HEK293 (cell line): ENCODE measurements around the gene EPAS1.

ENCODE experiments used
- CTCF ChIA-PET: fragments of 350-600 bp; formaldehyde crosslinking; extraction: SDS; loops from one replicate; lab custom pipeline; 2021; ENCODE audit warnings: antibody characterized with exemption; lab: Yijun Ruan, JAX
- POLR2A ChIA-PET: fragments of 300-600 bp; formaldehyde crosslinking; extraction: SDS; loops from one replicate; lab custom pipeline; 2020; ENCODE audit warnings: antibody characterized with exemption, inconsistent platforms; lab: Yijun Ruan, JAX
- H3K27ac ChIP-seq: fragments of 200-500 bp; sonication (Bioruptor generic); 2 replicates; pipeline ENCODE4 v1.5.1; 2014; ENCODE audit warnings: low read depth, low read length, control low read depth, inconsistent platforms; ENCODE audit errors: extremely low read depth
- H3K36me3 ChIP-seq, 2 experiments: fragments of 200-500 bp in 1 of 2; sonication (Bioruptor generic) in 1 of 2; 1 replicate in 1 of 2; 2 replicates in 1 of 2; pipeline ENCODE4 v1.5.1; 2014 to 2017; ENCODE audit warnings: inconsistent platforms in 2 of 2, low read length in 2 of 2; ENCODE audit not compliant: control insufficient read depth in 2 of 2, insufficient read depth in 1 of 2
- H3K4me1 ChIP-seq: fragments of 200-500 bp; sonication (Bioruptor generic); 2 replicates; pipeline ENCODE4 v1.5.1; 2014; ENCODE audit warnings: mild to moderate bottlenecking, low read length, inconsistent platforms; ENCODE audit not compliant: control insufficient read depth, insufficient read depth
- H3K4me3 ChIP-seq: 2 replicates; pipeline ENCODE4 v1.5.1; 2011; ENCODE audit warnings: low read depth, mild to moderate bottlenecking, control low read depth, low read length, moderate library complexity
- H3K9me3 ChIP-seq: fragments of 200-500 bp; sonication (Bioruptor generic); 2 replicates; pipeline ENCODE4 v1.5.1; 2014; ENCODE audit warnings: low read depth, low read length, inconsistent platforms; ENCODE audit not compliant: control insufficient read depth, insufficient read depth
- BCL11A ChIP-seq: fragments of 450-650 bp; formaldehyde crosslinking; IDR thresholded peaks from 2 replicates; pipeline ENCODE4 v1.5.1; 2016; ENCODE audit warnings: low read depth, missing biosample characterization, missing genetic modification characterization
- KLF9 ChIP-seq: fragments of 450-650 bp; formaldehyde crosslinking; IDR thresholded peaks from 2 replicates; pipeline ENCODE4 v1.5.1; 2016; ENCODE audit warnings: missing biosample characterization, missing genetic modification characterization, low read depth
- MEIS1 ChIP-seq: sonication (generic); formaldehyde crosslinking; IDR thresholded peaks from 2 replicates; pipeline ENCODE4 v1.8.1; 2022; ENCODE audit warnings: missing genetic modification reagents, mild to moderate bottlenecking, borderline replicate concordance
- OVOL3 ChIP-seq: fragments of 450-650 bp; formaldehyde crosslinking; IDR thresholded peaks from 2 replicates; pipeline ENCODE4 v1.5.1; 2016; ENCODE audit warnings: missing biosample characterization, missing genetic modification characterization
- ZBTB26 ChIP-seq: fragments of 450-650 bp; formaldehyde crosslinking; optimal IDR thresholded peaks from 2 replicates; pipeline ENCODE3; 2016; ENCODE audit warnings: missing biosample characterization, mild to moderate bottlenecking, missing genetic modification characterization
- ZBTB7A ChIP-seq: fragments of 450-650 bp; formaldehyde crosslinking; IDR thresholded peaks from 2 replicates; pipeline ENCODE4 v1.5.1; 2016; ENCODE audit warnings: low read depth, missing biosample characterization, missing genetic modification characterization
- ZEB2 ChIP-seq: fragments of 450-650 bp; formaldehyde crosslinking; IDR thresholded peaks from 2 replicates; pipeline ENCODE4 v1.5.1; 2016; ENCODE audit warnings: missing biosample characterization, missing genetic modification characterization
- ZIC2 ChIP-seq: fragments of 450-650 bp; formaldehyde crosslinking; IDR thresholded peaks from 2 replicates; pipeline ENCODE4 v1.5.1; 2016; ENCODE audit warnings: missing biosample characterization, missing genetic modification characterization
- ZNF114 ChIP-seq: fragments of 450-650 bp; formaldehyde crosslinking; IDR thresholded peaks from 2 replicates; pipeline ENCODE4 v1.5.0; 2017; ENCODE audit warnings: missing biosample characterization, missing genetic modification characterization
- ZNF16 ChIP-seq: fragments of 450-650 bp; formaldehyde crosslinking; IDR thresholded peaks from 2 replicates; pipeline ENCODE4 v1.5.1; 2016; ENCODE audit warnings: low read depth, missing biosample characterization, missing genetic modification characterization
- ZNF18 ChIP-seq: fragments of 450-650 bp; formaldehyde crosslinking; IDR thresholded peaks from 2 replicates; pipeline ENCODE4 v1.5.1; 2016; ENCODE audit warnings: missing biosample characterization, missing genetic modification characterization
- ZNF19 ChIP-seq: fragments of 450-650 bp; formaldehyde crosslinking; IDR thresholded peaks from 2 replicates; pipeline ENCODE4; 2016; ENCODE audit warnings: missing biosample characterization, missing genetic modification characterization, low read depth
- ZNF223 ChIP-seq: fragments of 450-650 bp; formaldehyde crosslinking; IDR thresholded peaks from 2 replicates; pipeline ENCODE4 v1.5.1; 2016; ENCODE audit warnings: missing biosample characterization, missing genetic modification characterization
- ZNF248 ChIP-seq: fragments of 450-650 bp; formaldehyde crosslinking; IDR thresholded peaks from 2 replicates; pipeline ENCODE4 v1.5.1; 2017; ENCODE audit warnings: missing biosample characterization, missing genetic modification characterization
- ZNF513 ChIP-seq: fragments of 450-650 bp; IDR thresholded peaks from 2 replicates; pipeline ENCODE4 v1.5.1; 2018; ENCODE audit warnings: missing biosample characterization, missing genetic modification characterization
- ZNF518A ChIP-seq: fragments of 450-650 bp; formaldehyde crosslinking; conservative IDR thresholded peaks from 2 replicates; pipeline ENCODE4 v1.5.1; 2016; ENCODE audit warnings: low read depth, missing biosample characterization, missing genetic modification characterization
- ZNF548 ChIP-seq: fragments of 450-650 bp; formaldehyde crosslinking; IDR thresholded peaks from 2 replicates; pipeline ENCODE4 v1.5.1; 2016; ENCODE audit warnings: missing biosample characterization, missing genetic modification characterization
- ZNF791 ChIP-seq: fragments of 450-650 bp; formaldehyde crosslinking; IDR thresholded peaks from 2 replicates; pipeline ENCODE4 v1.5.1; 2016; ENCODE audit warnings: missing biosample characterization, missing genetic modification characterization
- TF ChIP-seq, protein P1 (sequence below): fragments of 450-650 bp; formaldehyde crosslinking; IDR thresholded peaks from 2 replicates; pipeline ENCODE4 v1.5.1; 2017; ENCODE audit warnings: missing biosample characterization, missing genetic modification characterization

Gene EPAS1

GRCh38 chr2:46411985-46412384 is 114.8 kb downstream of the EPAS1 start:
- TF ChIP-seq ZNF16 (no peak), ZNF513 (tag by site-specific recombination) (no peak), BCL11A (no peak), ZNF18 (tag by site-specific recombination) (no peak), ZBTB7A (tag by site-specific recombination) (no peak), ZIC2 (no peak), ZNF518A (no peak), ZNF548 (no peak), MEIS1 (CRISPR knock-in tag) (no peak), ZNF114 (tag by site-specific recombination) (no peak), ZNF791 (tag by site-specific recombination) (no peak), ZBTB26 (tag by site-specific recombination) (no peak), ZNF223 (no peak), ZNF19 (tag by site-specific recombination) (no peak), OVOL3 (no peak), ZEB2 (tag by site-specific recombination) (no peak), KLF9 (tag by site-specific recombination) (no peak), ZNF248 (no peak)
- TF ChIP-seq, protein P1, sequence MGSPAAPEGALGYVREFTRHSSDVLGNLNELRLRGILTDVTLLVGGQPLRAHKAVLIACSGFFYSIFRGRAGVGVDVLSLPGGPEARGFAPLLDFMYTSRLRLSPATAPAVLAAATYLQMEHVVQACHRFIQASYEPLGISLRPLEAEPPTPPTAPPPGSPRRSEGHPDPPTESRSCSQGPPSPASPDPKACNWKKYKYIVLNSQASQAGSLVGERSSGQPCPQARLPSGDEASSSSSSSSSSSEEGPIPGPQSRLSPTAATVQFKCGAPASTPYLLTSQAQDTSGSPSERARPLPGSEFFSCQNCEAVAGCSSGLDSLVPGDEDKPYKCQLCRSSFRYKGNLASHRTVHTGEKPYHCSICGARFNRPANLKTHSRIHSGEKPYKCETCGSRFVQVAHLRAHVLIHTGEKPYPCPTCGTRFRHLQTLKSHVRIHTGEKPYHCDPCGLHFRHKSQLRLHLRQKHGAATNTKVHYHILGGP (tag by site-specific recombination), result no peak
- TF ChIP-seq, all 188 proteins: peak for 0
- CTCF ChIA-PET, result interaction anchor here (0.5 to 0.6 kb wide), 3 partner anchors 34 to 350 kb away, joined by 3 read pairs; no protein-coding TSS in a partner anchor
- H3K4me3 ChIP-seq, result no peak overlapping the region
- POLR2A ChIA-PET, result no interaction called here
- H3K9me3 ChIP-seq, result no peaks in the 10 kb centered on the region; the same call in 1 of the 2 replicates
- no peaks in the 10 kb centered on the region for H3K4me1 ChIP-seq
- H3K27ac ChIP-seq, result no peak overlapping the region
- H3K36me3 ChIP-seq, result no peaks in the 10 kb centered on the region
